H1 (cell line): ENCODE results near the gene TBR1. TPM values are rescaled to one million over a fixed set of nuclear protein-coding genes. Genes with fewer than 3 reads are reported as not detected.

Source experiments
- CBX8 ChIP-seq: fragments of 300-800, 300-1000 bp; sonication (generic); IDR thresholded peaks from 2 replicates; pipeline ENCODE4 v1.7.1; 2016; ENCODE audit warnings: low read depth, low read length, borderline replicate concordance
- CTCF ChIP-seq, 3 experiments: IDR thresholded peaks; 1 replicate in 2 of 3; 2 replicates in 1 of 3; pipeline versions ENCODE4 v1.5.1 to v1.6.1; 2011; ENCODE audit warnings: low read length in 3 of 3, mild to moderate bottlenecking in 3 of 3, inconsistent platforms in 2 of 3, low read depth in 1 of 3, moderate library complexity in 1 of 3; ENCODE audit not compliant: insufficient read depth in 1 of 3; ENCODE audit errors: control extremely low read depth in 1 of 3
- KDM4A ChIP-seq: IDR thresholded peaks from one replicate; pipeline ENCODE4 v1.7.1; 2012; ENCODE audit warnings: low read depth, mild to moderate bottlenecking, moderate library complexity, low read length, inconsistent platforms; ENCODE audit not compliant: severe bottlenecking
- polyA plus RNA-seq, 7 experiments: library from polyadenylated mRNA; depleted of rRNA in 3 of 7; stranded (reverse) in 5 of 7; unstranded in 2 of 7; fragments of >200 nt in 5 of 7; fragments of 200-250 nt in 2 of 7; gene quantifications; 1 replicate in 5 of 7; 2 replicates in 1 of 7; 4 replicates in 1 of 7; pipeline versions ENCODE4 v1.2.1 to v1.2.3, GENCODE V29; 2011 to 2013; ENCODE audit warnings: missing spikeins in 2 of 7, mixed read lengths in 2 of 7
- total RNA-seq: library from RNA; stranded (reverse); fragmentation: NEBNext Ultra II Directional; extraction: Animal tissue kit (Norgen Biotek cat#: 25700); gene quantifications from 2 replicates; pipeline ENCODE4 v1.2.1, GENCODE V29; 2021

Gene TBR1
- total and polyA plus RNA-seq, 2 of the 8 experiments (the other 6 are each of a cell fraction or from before 2014, with no cell fraction given): not detected

GRCh38 chr2:161418715-161419637, 2.9 kb downstream of the TBR1 start (continued):
- TF ChIP-seq CTCF (IDR thresholded peaks at IDR 0.05; ENCODE audit: control extremely low read depth in 1 of 3, insufficient read depth in 1 of 3, low read depth in 1 of 3, low read length in 3 of 3): no peak
- peak; percentile 54 for TF ChIP-seq KDM4A
- 0 out of 2 replicates have a peak, but pooled peaks have one; percentile 20 for TF ChIP-seq CBX8
